KMS-11 (cell line): ENCODE results near the gene PRSS50.

Source experiments
- H2AFZ ChIP-seq: fragments of 200-600 bp; sonication (generic); 2 replicates; pipeline ENCODE4 v1.6.1; 2016; ENCODE audit warnings: antibody characterized with exemption, mixed run types, low read depth
- H3K27ac ChIP-seq: fragments of 200-600 bp; sonication (generic); 2 replicates; pipeline ENCODE4 v1.6.1; 2016; ENCODE audit warnings: mild to moderate bottlenecking, mixed run types
- H3K27me3 ChIP-seq: fragments of 200-600 bp; sonication (generic); 2 replicates; pipeline ENCODE4 v1.6.1; 2017; ENCODE audit warnings: mild to moderate bottlenecking, low read depth, mixed run types, moderate library complexity; ENCODE audit not compliant: insufficient read depth
- H3K36me3 ChIP-seq: fragments of 200-600 bp; sonication (generic); 2 replicates; pipeline ENCODE4 v1.6.1; 2017; ENCODE audit warnings: mild to moderate bottlenecking, mixed run types; ENCODE audit not compliant: insufficient read depth
- H3K4me1 ChIP-seq: fragments of 200-600 bp; sonication (generic); 2 replicates; pipeline ENCODE4 v1.6.1; 2016; ENCODE audit warnings: mild to moderate bottlenecking, low read depth, mixed run types; ENCODE audit not compliant: poor library complexity, severe bottlenecking
- H3K4me2 ChIP-seq: fragments of 200-600 bp; sonication (generic); 2 replicates; pipeline ENCODE4 v1.7.0; 2016; ENCODE audit warnings: mild to moderate bottlenecking, mixed run types
- H3K4me3 ChIP-seq: fragments of 200-600 bp; sonication (generic); IDR thresholded peaks from 2 replicates; pipeline ENCODE4 v1.6.1; 2017; ENCODE audit warnings: low read depth, low read length, mixed read lengths; ENCODE audit not compliant: insufficient read depth
- H3K79me2 ChIP-seq: fragments of 200-600 bp; sonication (generic); 2 replicates; pipeline ENCODE4 v1.6.1; 2016; ENCODE audit warnings: low read depth, mixed run types; ENCODE audit not compliant: insufficient read depth
- H3K9ac ChIP-seq: fragments of 200-600 bp; sonication (generic); 2 replicates; pipeline ENCODE4 v1.6.1; 2016; ENCODE audit warnings: mild to moderate bottlenecking, mixed run types
- H4K20me1 ChIP-seq: fragments of 200-600 bp; sonication (generic); 2 replicates; pipeline ENCODE4 v1.6.1; 2016; ENCODE audit warnings: mild to moderate bottlenecking, mixed run types; ENCODE audit not compliant: insufficient read depth
- CTCF ChIP-seq: fragments of 200-600 bp; sonication (generic); conservative IDR thresholded peaks from 2 replicates; pipeline ENCODE4 v1.6.1; 2017; ENCODE audit warnings: low read depth, mild to moderate bottlenecking, antibody characterized with exemption, low read length, moderate library complexity, mixed read lengths

The PRSS50 gene

GRCh38 chr3:46675426-46675825 is 42.2 kb downstream of the PRSS50 start:
- no peak overlapping the region for H3K9ac ChIP-seq
- H3K36me3 ChIP-seq = no peaks in the 10 kb centered on the region
- H3K27me3 ChIP-seq = no peaks in the 10 kb centered on the region
- H3K4me3 ChIP-seq = no peak overlapping the region
- H4K20me1 ChIP-seq = no peaks in the 10 kb centered on the region
- H3K79me2 ChIP-seq = no peaks in the 10 kb centered on the region
- no peaks in the 10 kb centered on the region for H3K4me1 ChIP-seq
- no peak overlapping the region for H3K4me2 ChIP-seq
- no peak overlapping the region for H3K27ac ChIP-seq
- H2AFZ ChIP-seq = no peak overlapping the region
- TF ChIP-seq CTCF = no peak

GRCh38 chr3:46674031-46674845 is 43.4 kb downstream of the PRSS50 start:
- no peak overlapping the region for H3K4me2 ChIP-seq

GRCh38 chr3:46673151-46674030 is 44.3 kb downstream of the PRSS50 start:
- H4K20me1 ChIP-seq = no peaks in the 10 kb centered on the region
- no peaks in the 10 kb centered on the region for H3K79me2 ChIP-seq
- TF ChIP-seq CTCF = no peak
- no peak overlapping the region for H3K27ac ChIP-seq
- no peak overlapping the region for H3K4me2 ChIP-seq
- H3K27me3 ChIP-seq = no peaks in the 10 kb centered on the region
- no peak overlapping the region for H2AFZ ChIP-seq
- no peaks in the 10 kb centered on the region for H3K36me3 ChIP-seq
- H3K4me3 ChIP-seq = no peak overlapping the region
- H3K4me1 ChIP-seq = no peaks in the 10 kb centered on the region
- no peak overlapping the region for H3K9ac ChIP-seq

More at GRCh38 chr3:46674031-46674845, 43.4 kb downstream of the PRSS50 start:
- Histone ChIP-seq H3K9ac (no peak overlapping the region), H2AFZ (no peak overlapping the region), H3K36me3 (no peaks in the 10 kb centered on the region), H3K27me3 (no peaks in the 10 kb centered on the region), H4K20me1 (no peaks in the 10 kb centered on the region), H3K79me2 (no peaks in the 10 kb centered on the region), H3K27ac (no peak overlapping the region), H3K4me1 (no peaks in the 10 kb centered on the region), H3K4me3 (no peak overlapping the region)
- TF ChIP-seq CTCF = no peak

GRCh38 chr3:46672349-46672695 is 45.3 kb downstream of the PRSS50 start:
- Histone ChIP-seq H3K79me2 (no peaks in the 10 kb centered on the region), H3K4me3 (no peak overlapping the region), H3K27me3 (no peaks in the 10 kb centered on the region), H4K20me1 (no peaks in the 10 kb centered on the region), H3K4me1 (no peaks in the 10 kb centered on the region), H3K27ac (no peak overlapping the region), H3K4me2 (no peak overlapping the region), H2AFZ (no peak overlapping the region), H3K36me3 (no peaks in the 10 kb centered on the region), H3K9ac (no peak overlapping the region)
- no peak for TF ChIP-seq CTCF
